Right atrium auricular region (tissue), 2 donors: ENCODE results near the gene CORO2B. TPM values are rescaled to one million over a fixed set of nuclear protein-coding genes. Genes with fewer than 3 reads are reported as not detected.
A peak's percentile ranks its signal among the peaks of the same experiment; 100 is the strongest.

ENCODE experiments used
- DNase-seq: peaks from one replicate; pipeline ENCODE4 v3.0.0-alpha.2; 2019; ENCODE audit warnings: low spot score
- H3K27ac ChIP-seq, 2 donors: fragments of 200-600 bp; sonication (generic); 1 replicate in 1 of 2; 2 replicates in 1 of 2; pipeline ENCODE4 v1.5.1; 2016 to 2019
- H3K27me3 ChIP-seq, 2 donors: fragments of 200-600 bp; sonication (generic); one replicate each; pipeline versions ENCODE4 v1.5.1 to v1.6.0; 2017 to 2019
- H3K36me3 ChIP-seq: fragments of 200-600 bp; sonication (generic); one replicate; pipeline ENCODE4 v1.5.1; 2016
- H3K4me1 ChIP-seq, 2 donors: fragments of 200-600 bp; sonication (generic); one replicate each; pipeline versions ENCODE4 v1.5.1 to v1.6.0; 2017 to 2019
- H3K4me3 ChIP-seq, 2 donors: fragments of 200-600 bp; sonication (generic); 1 replicate in 1 of 2; 2 replicates in 1 of 2; pipeline ENCODE4 v1.5.1; 2017 to 2019; ENCODE audit warnings: mild to moderate bottlenecking in 1 of 2, moderate library complexity in 1 of 2
- H3K9me3 ChIP-seq, 2 donors: fragments of 200-600 bp; sonication (generic); one replicate each; pipeline ENCODE4 v1.5.1; 2019
- total RNA-seq, 2 donors: library from RNA; depleted of rRNA; stranded (reverse); fragments of >200 nt; gene quantifications; one replicate each; pipeline ENCODE4 v1.1.0, GENCODE V29; 2016
- TF ChIP-seq, protein P1 (sequence below), 2 donors: fragments of 200-600 bp; sonication (generic); IDR thresholded peaks; one replicate each; pipeline ENCODE4 v1.5.1; 2019; ENCODE audit warnings: antibody characterized with exemption in 2 of 2

CORO2B gene
- total RNA-seq, 2 donors from 2014 or later: 6.0 to 9.7 TPM

DNA sequence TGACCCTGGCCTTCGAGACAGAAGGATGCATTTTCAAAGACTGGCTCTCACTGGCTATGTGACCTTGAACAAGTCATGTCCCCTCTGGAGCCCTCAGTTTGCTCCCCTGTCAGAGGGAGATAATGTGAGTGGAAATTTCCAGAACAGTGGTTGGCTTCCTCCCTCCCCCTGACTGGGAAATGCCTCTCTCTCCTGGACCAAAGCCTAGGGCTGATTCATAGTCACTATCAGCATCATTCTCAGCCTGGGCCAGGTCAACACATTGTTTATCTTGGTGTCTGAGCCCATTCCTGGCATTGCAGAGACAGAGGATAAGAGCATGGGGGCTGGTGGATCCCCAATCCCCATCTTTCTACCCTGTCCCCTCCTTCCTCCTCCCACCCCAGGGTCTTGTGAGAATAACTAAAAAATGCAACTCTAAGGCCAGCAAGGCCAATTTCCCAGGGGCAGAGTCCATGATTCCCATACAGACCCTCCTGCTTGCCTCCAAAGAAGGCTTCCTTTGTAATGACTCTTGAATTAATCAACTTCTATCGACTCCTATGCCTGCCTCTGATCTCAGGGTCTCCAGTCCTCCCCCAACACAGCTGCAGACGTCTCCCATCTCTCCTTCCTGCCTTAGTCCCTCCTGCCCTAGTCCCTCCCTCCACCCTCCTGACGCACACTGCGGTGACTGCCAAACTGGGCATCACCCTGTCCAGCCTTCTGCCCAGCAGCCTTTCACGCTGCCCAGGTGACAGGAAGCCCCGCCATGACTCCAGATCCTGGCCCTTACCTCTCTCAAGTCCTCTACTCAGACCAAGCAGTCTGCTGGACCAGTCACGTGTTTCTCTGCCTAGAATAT lies 35.4 kb upstream of the CORO2B start:
- TF ChIP-seq, protein P1, sequence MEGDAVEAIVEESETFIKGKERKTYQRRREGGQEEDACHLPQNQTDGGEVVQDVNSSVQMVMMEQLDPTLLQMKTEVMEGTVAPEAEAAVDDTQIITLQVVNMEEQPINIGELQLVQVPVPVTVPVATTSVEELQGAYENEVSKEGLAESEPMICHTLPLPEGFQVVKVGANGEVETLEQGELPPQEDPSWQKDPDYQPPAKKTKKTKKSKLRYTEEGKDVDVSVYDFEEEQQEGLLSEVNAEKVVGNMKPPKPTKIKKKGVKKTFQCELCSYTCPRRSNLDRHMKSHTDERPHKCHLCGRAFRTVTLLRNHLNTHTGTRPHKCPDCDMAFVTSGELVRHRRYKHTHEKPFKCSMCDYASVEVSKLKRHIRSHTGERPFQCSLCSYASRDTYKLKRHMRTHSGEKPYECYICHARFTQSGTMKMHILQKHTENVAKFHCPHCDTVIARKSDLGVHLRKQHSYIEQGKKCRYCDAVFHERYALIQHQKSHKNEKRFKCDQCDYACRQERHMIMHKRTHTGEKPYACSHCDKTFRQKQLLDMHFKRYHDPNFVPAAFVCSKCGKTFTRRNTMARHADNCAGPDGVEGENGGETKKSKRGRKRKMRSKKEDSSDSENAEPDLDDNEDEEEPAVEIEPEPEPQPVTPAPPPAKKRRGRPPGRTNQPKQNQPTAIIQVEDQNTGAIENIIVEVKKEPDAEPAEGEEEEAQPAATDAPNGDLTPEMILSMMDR (IDR thresholded peaks at IDR 0.05): no peak
- Histone ChIP-seq H3K4me1 (peaks cover 0 to 17% of the 10 kb centered on the region in 2 donors), H3K9me3 (peaks cover 0 to 5% of the 10 kb centered on the region in 2 donors), H3K4me3 (no peak overlapping the region), H3K27me3 (no peaks in the 10 kb centered on the region), H3K36me3 (no peaks in the 10 kb centered on the region), H3K27ac (peak overlapping the region; percentile 59 to 62)
- peak; percentile 89 for DNase-seq

DNA sequence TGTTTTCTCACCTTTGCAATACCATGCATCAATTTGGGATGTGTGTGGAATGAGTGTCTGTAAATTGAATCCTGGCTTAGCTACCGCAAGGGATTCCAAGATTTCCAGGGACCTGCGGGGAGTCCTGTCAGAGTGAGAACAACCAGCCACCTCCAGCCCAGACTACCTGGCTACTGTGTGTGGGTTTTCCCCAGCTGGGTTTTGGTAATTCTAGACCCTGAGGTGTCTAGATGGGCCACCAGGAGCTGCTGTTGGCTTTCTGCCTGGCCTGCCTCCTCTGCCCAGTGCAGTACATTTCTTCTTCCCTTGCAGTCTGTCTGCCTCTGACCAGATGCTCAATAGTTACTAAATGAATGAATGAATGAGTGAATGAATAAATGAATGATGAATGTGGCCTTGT lies 32.5 kb upstream of the CORO2B start:
- H3K27me3 ChIP-seq: no peaks in the 10 kb centered on the region
- no peak for DNase-seq
- no peaks in the 10 kb centered on the region for H3K36me3 ChIP-seq
- no peak overlapping the region for H3K27ac ChIP-seq
- peaks cover 0 to 25% of the 10 kb centered on the region in 2 donors for H3K4me1 ChIP-seq
- TF ChIP-seq, protein P1 (IDR thresholded peaks at IDR 0.05): no peak
- H3K4me3 ChIP-seq: no peak overlapping the region
- H3K9me3 ChIP-seq: no peaks in the 10 kb centered on the region

DNA sequence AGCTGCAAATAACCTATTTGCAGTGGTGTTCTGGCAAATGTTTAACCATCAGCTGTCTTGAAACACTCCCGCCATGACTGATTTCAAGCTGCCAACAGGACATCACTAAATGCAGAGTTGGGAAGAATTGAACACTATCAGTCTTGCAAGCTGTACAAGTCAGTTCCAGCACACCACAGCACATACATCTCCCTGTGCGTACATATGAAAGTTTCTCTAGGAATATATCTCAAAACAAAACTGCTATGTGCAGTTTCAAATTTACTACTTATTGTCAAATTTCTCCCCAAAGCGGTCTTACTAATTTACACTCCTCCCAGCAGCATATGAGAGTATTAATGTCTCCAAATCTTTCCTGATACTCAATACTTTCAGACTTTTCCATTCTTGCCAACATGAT lies 30.4 kb upstream of the CORO2B start:
- no peak for DNase-seq
- H3K27ac ChIP-seq: no peak overlapping the region
- H3K4me3 ChIP-seq: no peak overlapping the region
- no peaks in the 10 kb centered on the region for H3K27me3 ChIP-seq
- no peaks in the 10 kb centered on the region for H3K9me3 ChIP-seq
- H3K36me3 ChIP-seq: no peaks in the 10 kb centered on the region
- peaks cover 0 to 22% of the 10 kb centered on the region in 2 donors for H3K4me1 ChIP-seq
- TF ChIP-seq, protein P1 (IDR thresholded peaks at IDR 0.05): no peak

DNA sequence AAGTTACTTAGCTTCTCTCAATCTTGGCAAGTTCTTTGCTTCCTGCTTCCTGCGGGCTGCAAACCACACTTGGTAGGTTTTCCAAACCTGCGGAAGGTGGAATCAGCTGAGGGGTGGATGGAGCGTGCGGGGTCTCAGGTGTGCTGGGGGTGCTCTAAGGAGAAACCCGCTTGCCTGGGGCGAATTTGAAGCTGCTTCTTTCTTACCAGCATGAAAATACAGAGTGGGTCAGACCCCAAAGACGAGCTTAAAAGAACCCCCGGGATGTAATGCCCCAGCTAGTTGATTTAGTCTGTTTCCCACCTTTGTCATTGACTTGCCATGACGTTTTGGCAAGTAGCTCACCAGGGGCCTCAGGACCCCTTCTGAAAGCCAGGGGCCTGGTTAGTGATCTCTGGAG lies 28.8 kb upstream of the CORO2B start:
- H3K4me3 ChIP-seq: no peak overlapping the region
- no peak overlapping the region for H3K27ac ChIP-seq
- H3K27me3 ChIP-seq: no peaks in the 10 kb centered on the region
- TF ChIP-seq, protein P1 (IDR thresholded peaks at IDR 0.05): no peak
- no peak for DNase-seq
- H3K4me1 ChIP-seq: peaks cover 0 to 16% of the 10 kb centered on the region in 2 donors
- H3K36me3 ChIP-seq: no peaks in the 10 kb centered on the region
- H3K9me3 ChIP-seq: no peaks in the 10 kb centered on the region

DNA sequence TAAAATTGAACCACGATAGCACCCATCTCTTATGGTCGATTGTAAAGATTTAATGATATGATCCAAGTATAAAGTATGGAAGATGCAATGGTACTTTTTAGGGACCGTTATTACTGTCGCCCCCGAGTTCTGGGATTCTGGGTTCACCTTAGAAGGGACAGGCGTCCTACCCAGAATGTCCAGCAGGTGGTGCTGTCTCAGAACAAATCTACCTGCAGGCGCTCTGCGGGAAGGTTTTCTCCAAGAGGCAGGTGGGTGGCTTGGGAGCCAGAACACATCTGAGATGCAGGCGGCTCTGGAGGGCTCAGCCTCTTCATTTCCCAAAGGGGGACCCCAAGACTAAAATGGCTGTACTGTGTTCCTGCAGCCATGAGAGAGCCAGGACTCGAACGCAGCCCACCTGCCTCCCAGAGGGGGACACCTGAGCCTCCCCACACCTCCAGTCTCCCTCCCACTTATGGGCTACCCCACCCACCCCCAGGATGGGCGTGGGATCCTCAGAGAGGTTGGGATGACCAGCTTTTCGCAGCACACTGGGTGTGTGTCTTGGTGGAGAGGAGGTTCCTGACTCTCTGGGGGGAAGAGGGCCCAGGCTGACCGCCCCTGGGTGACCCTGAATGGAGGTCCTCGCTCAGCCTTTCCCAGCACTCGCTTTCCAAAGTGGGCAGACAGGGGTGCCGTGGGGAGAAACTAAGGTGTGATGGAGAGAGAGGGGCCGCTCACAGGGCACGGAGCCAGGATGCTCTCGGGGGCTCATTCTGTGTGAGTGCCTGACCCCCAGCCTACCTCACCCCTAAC lies 28.1 kb upstream of the CORO2B start:
- Histone ChIP-seq H3K36me3 (no peaks in the 10 kb centered on the region), H3K27ac (no peak overlapping the region), H3K4me1 (peaks cover 0 to 16% of the 10 kb centered on the region in 2 donors), H3K27me3 (no peaks in the 10 kb centered on the region), H3K4me3 (no peak overlapping the region), H3K9me3 (no peaks in the 10 kb centered on the region)
- TF ChIP-seq, protein P1 (IDR thresholded peaks at IDR 0.05): peak; percentile 93
- peak; percentile 81 for DNase-seq
